GM12864 (cell line): Measurements from ENCODE around the gene PPHLN1.

Experiments
- DNase-seq: peaks from one replicate; pipeline ENCODE4 v3.0.0-alpha.2; 2011; ENCODE audit warnings: low read depth
- H3K4me3 ChIP-seq: 2 replicates; pipeline ENCODE4 v1.5.1; 2011; ENCODE audit warnings: mild to moderate bottlenecking, low read depth, low read length, control low read depth
- CTCF ChIP-seq: IDR thresholded peaks from 2 replicates; pipeline ENCODE4 v1.5.1; 2011; ENCODE audit warnings: low read depth, mild to moderate bottlenecking, moderate library complexity, low read length, control low read depth, inconsistent platforms; ENCODE audit errors: missing control alignments

PPHLN1 gene

GRCh38 chr12:42410340-42410739, 84.4 kb downstream of the PPHLN1 start:
- DNase-seq, result no peak
- TF ChIP-seq CTCF, result no peak

GRCh38 chr12:42420395-42420794, 94.4 kb downstream of the PPHLN1 start:
- no peak for TF ChIP-seq CTCF
- no peak for DNase-seq

More at GRCh38 chr12:42410340-42410739, 84.4 kb downstream of the PPHLN1 start:
- no peak overlapping the region for H3K4me3 ChIP-seq

GRCh38 chr12:42421844-42422779, 96.1 kb downstream of the PPHLN1 start:
- no peak overlapping the region for H3K4me3 ChIP-seq
- no peak for TF ChIP-seq CTCF
- DNase-seq, result no peak

More at GRCh38 chr12:42420395-42420794, 94.4 kb downstream of the PPHLN1 start:
- H3K4me3 ChIP-seq, result no peak overlapping the region

GRCh38 chr12:42422785-42423184, 96.8 kb downstream of the PPHLN1 start:
- no peak for TF ChIP-seq CTCF

GRCh38 chr12:42426746-42427145, 100.8 kb downstream of the PPHLN1 start:
- H3K4me3 ChIP-seq, result no peak overlapping the region
- no peak for TF ChIP-seq CTCF
- DNase-seq, result no peak

More at GRCh38 chr12:42422785-42423184, 96.8 kb downstream of the PPHLN1 start:
- no peak for DNase-seq
- no peak overlapping the region for H3K4me3 ChIP-seq

GRCh38 chr12:42428850-42429249, 102.9 kb downstream of the PPHLN1 start:
- no peak overlapping the region for H3K4me3 ChIP-seq
- DNase-seq, result no peak
- TF ChIP-seq CTCF, result no peak

- no peak for DNase-seq
- no peak for TF ChIP-seq CTCF
- H3K4me3 ChIP-seq, result no peak overlapping the region
These were observed 106.7 kb downstream of the PPHLN1 start for GRCh38 chr12:42432517-42433140.
